ENCODE results near the gene RANBP3L. TPM values are rescaled to one million over a fixed set of nuclear protein-coding genes. Genes with fewer than 3 reads are reported as not detected.

The RANBP3L gene
- polyA plus RNA-seq, 1 of the 3 experiments (the other 2 are of a cell fraction) = not detected

DNA sequence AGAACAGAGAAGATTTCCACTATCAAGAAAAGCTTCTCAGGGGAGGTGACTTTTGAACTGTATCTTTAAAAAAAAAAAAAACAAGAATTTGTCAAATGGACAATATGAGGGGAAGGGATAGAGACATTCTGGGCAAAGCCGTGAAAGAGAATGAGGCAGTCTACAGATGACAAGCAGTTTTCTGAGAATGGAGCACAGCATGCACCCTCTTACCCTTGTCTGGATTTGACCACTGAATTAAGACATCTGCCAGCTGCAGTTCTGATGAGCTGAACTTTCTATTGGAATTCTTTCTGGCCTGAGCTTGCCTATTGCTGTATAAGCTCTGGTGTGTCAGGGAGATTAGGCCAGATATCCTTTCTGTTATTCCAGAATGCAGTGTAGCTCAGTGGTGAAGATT lies 10.3 kb upstream of the RANBP3L start (continued):
- TF ChIP-seq, protein P1, sequence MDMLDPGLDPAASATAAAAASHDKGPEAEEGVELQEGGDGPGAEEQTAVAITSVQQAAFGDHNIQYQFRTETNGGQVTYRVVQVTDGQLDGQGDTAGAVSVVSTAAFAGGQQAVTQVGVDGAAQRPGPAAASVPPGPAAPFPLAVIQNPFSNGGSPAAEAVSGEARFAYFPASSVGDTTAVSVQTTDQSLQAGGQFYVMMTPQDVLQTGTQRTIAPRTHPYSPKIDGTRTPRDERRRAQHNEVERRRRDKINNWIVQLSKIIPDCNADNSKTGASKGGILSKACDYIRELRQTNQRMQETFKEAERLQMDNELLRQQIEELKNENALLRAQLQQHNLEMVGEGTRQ (IDR thresholded peaks at IDR 0.05; ENCODE audit: borderline replicate concordance, low read depth, low read length) = no peak
- TF ChIP-seq NRF1 (IDR thresholded peaks at IDR 0.05; ENCODE audit: low read depth, low read length) = no peak

DNA sequence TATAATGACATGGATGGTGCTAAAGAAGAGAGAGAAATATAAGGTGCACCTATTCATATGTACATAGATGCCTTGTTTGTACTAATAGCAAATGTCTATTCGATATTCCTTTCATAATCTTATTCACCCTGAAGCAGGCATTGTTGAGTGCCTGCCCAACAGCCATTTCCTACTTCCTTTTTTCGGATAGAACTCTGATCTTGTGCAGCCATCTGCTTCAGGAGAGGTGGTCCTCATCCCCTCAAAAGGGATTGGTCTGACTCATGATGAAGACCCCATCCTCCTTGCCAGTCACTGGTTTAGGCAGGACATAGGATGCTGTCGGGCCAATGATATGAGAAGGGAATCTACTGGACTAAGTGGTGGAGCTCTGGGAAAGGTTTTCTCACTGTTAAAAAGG lies 8.4 kb upstream of the RANBP3L start:
- H3K9ac ChIP-seq = no peak overlapping the region
- H4K20me1 ChIP-seq (ENCODE audit: insufficient read depth) = no peaks in the 10 kb centered on the region
- H3F3A ChIP-seq (replicated peaks; ENCODE audit: insufficient read depth) = no peaks in the 10 kb centered on the region
- POLR2A ChIA-PET = no interaction called here
- no peaks in the 10 kb centered on the region; a peak in 3 of 4 replicates for H3K4me1 ChIP-seq (ENCODE audit: control insufficient read depth in 1 of 2, insufficient read depth in 2 of 2, low read depth in 1 of 2, low read length in 1 of 2)
- H3K9me3 ChIP-seq = no peaks in the 10 kb centered on the region
- no peaks in the 10 kb centered on the region; the same call in 1 of the 2 replicates for H3K27me3 ChIP-seq (ENCODE audit: insufficient read depth)
- TF ChIP-seq SIN3A (IDR thresholded peaks at IDR 0.05; ENCODE audit: borderline replicate concordance, low read depth, low read length) = no peak
- TF ChIP-seq FOSL2 (IDR thresholded peaks at IDR 0.05; ENCODE audit: borderline replicate concordance, low read depth) = no peak
- TF ChIP-seq RXRA (IDR thresholded peaks at IDR 0.05; ENCODE audit: borderline replicate concordance, low read depth) = no peak
- TF ChIP-seq MXI1 (IDR thresholded peaks at IDR 0.05; ENCODE audit: low read depth, low read length) = no peak
- TF ChIP-seq, protein P2, sequence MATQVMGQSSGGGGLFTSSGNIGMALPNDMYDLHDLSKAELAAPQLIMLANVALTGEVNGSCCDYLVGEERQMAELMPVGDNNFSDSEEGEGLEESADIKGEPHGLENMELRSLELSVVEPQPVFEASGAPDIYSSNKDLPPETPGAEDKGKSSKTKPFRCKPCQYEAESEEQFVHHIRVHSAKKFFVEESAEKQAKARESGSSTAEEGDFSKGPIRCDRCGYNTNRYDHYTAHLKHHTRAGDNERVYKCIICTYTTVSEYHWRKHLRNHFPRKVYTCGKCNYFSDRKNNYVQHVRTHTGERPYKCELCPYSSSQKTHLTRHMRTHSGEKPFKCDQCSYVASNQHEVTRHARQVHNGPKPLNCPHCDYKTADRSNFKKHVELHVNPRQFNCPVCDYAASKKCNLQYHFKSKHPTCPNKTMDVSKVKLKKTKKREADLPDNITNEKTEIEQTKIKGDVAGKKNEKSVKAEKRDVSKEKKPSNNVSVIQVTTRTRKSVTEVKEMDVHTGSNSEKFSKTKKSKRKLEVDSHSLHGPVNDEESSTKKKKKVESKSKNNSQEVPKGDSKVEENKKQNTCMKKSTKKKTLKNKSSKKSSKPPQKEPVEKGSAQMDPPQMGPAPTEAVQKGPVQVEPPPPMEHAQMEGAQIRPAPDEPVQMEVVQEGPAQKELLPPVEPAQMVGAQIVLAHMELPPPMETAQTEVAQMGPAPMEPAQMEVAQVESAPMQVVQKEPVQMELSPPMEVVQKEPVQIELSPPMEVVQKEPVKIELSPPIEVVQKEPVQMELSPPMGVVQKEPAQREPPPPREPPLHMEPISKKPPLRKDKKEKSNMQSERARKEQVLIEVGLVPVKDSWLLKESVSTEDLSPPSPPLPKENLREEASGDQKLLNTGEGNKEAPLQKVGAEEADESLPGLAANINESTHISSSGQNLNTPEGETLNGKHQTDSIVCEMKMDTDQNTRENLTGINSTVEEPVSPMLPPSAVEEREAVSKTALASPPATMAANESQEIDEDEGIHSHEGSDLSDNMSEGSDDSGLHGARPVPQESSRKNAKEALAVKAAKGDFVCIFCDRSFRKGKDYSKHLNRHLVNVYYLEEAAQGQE (IDR thresholded peaks at IDR 0.05; ENCODE audit: low read depth, low read length) = no peak
- no peak for TF ChIP-seq TAF1 (IDR thresholded peaks at IDR 0.05; ENCODE audit: borderline replicate concordance, low read depth, low read length)
- no peak for TF ChIP-seq FOXM1 (IDR thresholded peaks at IDR 0.05; ENCODE audit: low read depth)
- TF ChIP-seq TCF12 (IDR thresholded peaks at IDR 0.05) = no peak
- no peak for TF ChIP-seq JUND (IDR thresholded peaks at IDR 0.05)
- no peak for TF ChIP-seq CHD2 (IDR thresholded peaks at IDR 0.05; ENCODE audit: low read length, partially characterized antibody)
- no peak overlapping the region for H2AFZ ChIP-seq (ENCODE audit: low read depth)
- no peak overlapping the region for H3K4me3 ChIP-seq (ENCODE audit: low read depth in 2 of 2, low read length in 1 of 2)
- DNase-seq = no peak
- H3K36me3 ChIP-seq (replicated peaks in 1 of 2; ENCODE audit: control insufficient read depth in 1 of 2, insufficient read depth in 2 of 2, low read length in 1 of 2) = no peaks in the 10 kb centered on the region
- CTCF ChIA-PET = no interaction called here
- no peaks in the 10 kb centered on the region for H3K79me2 ChIP-seq (ENCODE audit: insufficient read depth)
- H3K4me2 ChIP-seq = no peak overlapping the region
- H3K9me2 ChIP-seq = 0 out of 2 replicates have a peak, but pooled peaks cover 5% of the 10 kb centered on the region
- 6% methylated on average over 3 of the region's 3 CpGs for WGBS (ENCODE audit: low lambda C conversion rate)
- H3K27ac ChIP-seq (ENCODE audit: low read depth in 2 of 2, low read length in 1 of 2) = no peak overlapping the region
